H1 (cell line): ENCODE data around the gene NPR1.

ENCODE experiments used
- BRCA1 ChIP-seq: IDR thresholded peaks from 2 replicates; pipeline ENCODE4 v1.6.1; 2012; ENCODE audit warnings: low read depth, low read length, improper control_type of control experiment
- CTCF ChIP-seq, 3 experiments: IDR thresholded peaks; 1 replicate in 2 of 3; 2 replicates in 1 of 3; pipeline versions ENCODE4 v1.5.1 to v1.6.1; 2011; ENCODE audit warnings: low read length in 3 of 3, mild to moderate bottlenecking in 3 of 3, inconsistent platforms in 2 of 3, low read depth in 1 of 3, moderate library complexity in 1 of 3; ENCODE audit not compliant: insufficient read depth in 1 of 3; ENCODE audit errors: control extremely low read depth in 1 of 3
- EZH2 ChIP-seq: fragments of 200-600 bp; sonication (generic); IDR thresholded peaks from 2 replicates; pipeline ENCODE4 v1.7.1; 2012; ENCODE audit warnings: low read depth, mild to moderate bottlenecking, moderate library complexity, low read length, inconsistent platforms; ENCODE audit not compliant: severe bottlenecking
- GABPA ChIP-seq: IDR thresholded peaks from 2 replicates; pipeline ENCODE4 v1.6.1; 2011; ENCODE audit warnings: mild to moderate bottlenecking, low read length, moderate library complexity, borderline replicate concordance; ENCODE audit not compliant: insufficient read depth
- POLR2A ChIP-seq, 2 experiments: IDR thresholded peaks; 1 replicate in 1 of 2; 2 replicates in 1 of 2; pipeline ENCODE4 v1.6.1; 2011; ENCODE audit warnings: low read depth in 2 of 2, low read length in 2 of 2, mild to moderate bottlenecking in 2 of 2; ENCODE audit errors: control extremely low read depth in 1 of 2
- POLR2AphosphoS5 ChIP-seq: IDR thresholded peaks from 2 replicates; pipeline ENCODE4 v1.6.1; 2011; ENCODE audit warnings: low read depth, low read length
- RAD21 ChIP-seq, 2 experiments: IDR thresholded peaks in 1 of 2; conservative IDR thresholded peaks in 1 of 2; 2 replicates each; pipeline ENCODE4 v1.6.1; 2011; ENCODE audit warnings: low read depth in 2 of 2, low read length in 2 of 2, improper control_type of control experiment in 1 of 2, inconsistent platforms in 1 of 2, mild to moderate bottlenecking in 1 of 2, moderate library complexity in 1 of 2
- RBBP5 ChIP-seq: IDR thresholded peaks from 2 replicates; pipeline ENCODE4 v1.7.1; 2012; ENCODE audit warnings: low read depth, mild to moderate bottlenecking, inconsistent platforms, low read length, moderate library complexity, borderline replicate concordance
- SP4 ChIP-seq: IDR thresholded peaks from 2 replicates; pipeline ENCODE4 v1.6.1; 2012; ENCODE audit warnings: low read length, inconsistent platforms
- TAF1 ChIP-seq: IDR thresholded peaks from 2 replicates; pipeline ENCODE4 v1.6.1; 2011; ENCODE audit warnings: mild to moderate bottlenecking, low read depth, low read length
- TCF12 ChIP-seq: IDR thresholded peaks from 2 replicates; pipeline ENCODE4 v1.6.1; 2011; ENCODE audit warnings: low read depth, mild to moderate bottlenecking, low read length
- ZNF274 ChIP-seq: IDR thresholded peaks from 2 replicates; pipeline ENCODE4 v1.7.0; 2012; ENCODE audit warnings: low read length, borderline replicate concordance; ENCODE audit errors: extremely low read depth
- TF ChIP-seq, protein P1 (sequence below): IDR thresholded peaks from 2 replicates; pipeline ENCODE4 v1.6.1; 2011; ENCODE audit warnings: low read length, improper control_type of control experiment

DNA sequence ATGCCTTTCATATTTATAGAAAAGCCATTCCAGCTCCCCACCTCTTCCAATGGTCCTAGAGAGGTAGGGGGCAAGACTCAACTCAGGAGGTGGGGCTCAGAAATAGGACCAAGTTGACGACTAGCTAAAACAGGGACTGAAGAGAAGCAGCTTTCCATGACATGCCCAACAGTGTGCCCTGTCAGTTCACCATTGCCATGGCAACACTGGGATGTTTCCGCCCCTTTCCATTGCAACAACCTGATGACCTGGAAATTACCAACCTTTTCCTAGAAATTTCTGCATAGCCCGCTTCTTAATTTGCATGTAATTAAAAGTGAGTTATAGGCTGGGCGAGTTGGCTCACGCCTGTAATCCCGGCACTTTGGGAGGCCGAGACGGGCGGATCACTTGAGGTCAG is 27.0 kb downstream of the NPR1 start:
- TF ChIP-seq RAD21 (IDR thresholded peaks at IDR 0.05 in 1 of 2, conservative IDR thresholded peaks at IDR 0.05 in 1 of 2; ENCODE audit: low read depth in 2 of 2, low read length in 2 of 2) (no peak), POLR2A (IDR thresholded peaks at IDR 0.05; ENCODE audit: control extremely low read depth in 1 of 2, low read depth in 2 of 2, low read length in 2 of 2) (no peak), CTCF (IDR thresholded peaks at IDR 0.05; ENCODE audit: control extremely low read depth in 1 of 3, insufficient read depth in 1 of 3, low read depth in 1 of 3, low read length in 3 of 3) (no peak), POLR2AphosphoS5 (no peak), TAF1 (no peak), BRCA1 (no peak), RBBP5 (no peak), EZH2 (no peak), TCF12 (no peak), SP4 (no peak), GABPA (no peak), ZNF274 (no peak)
- TF ChIP-seq, protein P1, sequence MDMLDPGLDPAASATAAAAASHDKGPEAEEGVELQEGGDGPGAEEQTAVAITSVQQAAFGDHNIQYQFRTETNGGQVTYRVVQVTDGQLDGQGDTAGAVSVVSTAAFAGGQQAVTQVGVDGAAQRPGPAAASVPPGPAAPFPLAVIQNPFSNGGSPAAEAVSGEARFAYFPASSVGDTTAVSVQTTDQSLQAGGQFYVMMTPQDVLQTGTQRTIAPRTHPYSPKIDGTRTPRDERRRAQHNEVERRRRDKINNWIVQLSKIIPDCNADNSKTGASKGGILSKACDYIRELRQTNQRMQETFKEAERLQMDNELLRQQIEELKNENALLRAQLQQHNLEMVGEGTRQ = no peak
